ENCODE results near the gene ROR2.

Gene ROR2

GRCh38 chr9:91741522-91741921, 208.5 kb downstream of the ROR2 start:
- DNase-seq (ENCODE audit: low read depth in 3 of 3), result no peak

GRCh38 chr9:91740701-91741100, 209.3 kb downstream of the ROR2 start:
- DNase-seq (ENCODE audit: low read depth in 3 of 3), result no peak

- DNase-seq (ENCODE audit: low read depth in 3 of 3), result no peak
Observed at GRCh38 chr9:91736898-91737601, 213.0 kb downstream of the ROR2 start.

- no peak for DNase-seq (ENCODE audit: low read depth in 3 of 3)
Observed at GRCh38 chr9:91736311-91736710, 213.7 kb downstream of the ROR2 start.

GRCh38 chr9:91735049-91735448, 215.0 kb downstream of the ROR2 start:
- DNase-seq (ENCODE audit: low read depth in 3 of 3), result no peak

- peak; percentile 19 to 34 (median 28) for DNase-seq (ENCODE audit: low read depth in 3 of 3)
Observed at GRCh38 chr9:91734371-91734981, 215.6 kb downstream of the ROR2 start.

- DNase-seq (ENCODE audit: low read depth in 3 of 3), result no peak
Observed at GRCh38 chr9:91733006-91733624, 216.9 kb downstream of the ROR2 start.

- DNase-seq (ENCODE audit: low read depth in 3 of 3), result no peak
Observed at GRCh38 chr9:91732187-91733005, 217.6 kb downstream of the ROR2 start.

GRCh38 chr9:91730806-91731205, 219.2 kb downstream of the ROR2 start:
- no peak for DNase-seq (ENCODE audit: low read depth in 3 of 3)

GRCh38 chr9:91729558-91729842, 220.5 kb downstream of the ROR2 start:
- no peak for DNase-seq (ENCODE audit: low read depth in 3 of 3)

- DNase-seq (ENCODE audit: low read depth in 3 of 3), result no peak
Observed at GRCh38 chr9:91727972-91728371, 222.1 kb downstream of the ROR2 start.

GRCh38 chr9:91727316-91727861, 222.6 kb downstream of the ROR2 start:
- no peak for DNase-seq (ENCODE audit: low read depth in 3 of 3)

GRCh38 chr9:91726406-91727100, 223.5 kb downstream of the ROR2 start:
- no peak for DNase-seq (ENCODE audit: low read depth in 3 of 3)

GRCh38 chr9:91725651-91726050, 224.4 kb downstream of the ROR2 start:
- no peak for DNase-seq (ENCODE audit: low read depth in 3 of 3)

GRCh38 chr9:91724609-91725505, 225.2 kb downstream of the ROR2 start:
- DNase-seq (ENCODE audit: low read depth in 3 of 3), result no peak

- DNase-seq (ENCODE audit: low read depth in 3 of 3), result no peak
Observed at GRCh38 chr9:91724068-91724440, 226.0 kb downstream of the ROR2 start.

- DNase-seq (ENCODE audit: low read depth in 3 of 3), result no peak
Observed at GRCh38 chr9:91723420-91724067, 226.5 kb downstream of the ROR2 start.

- DNase-seq (ENCODE audit: low read depth in 3 of 3), result no peak
Observed at GRCh38 chr9:91720751-91721705, 229.0 kb downstream of the ROR2 start.

GRCh38 chr9:91720313-91720712, 229.7 kb downstream of the ROR2 start:
- no peak for DNase-seq (ENCODE audit: low read depth in 3 of 3)

Data from stimulated activated CD4-positive, alpha-beta T cell treated with anti-CD3 and anti-CD28 coated beads, TNF-alpha, amount 100 ng/mL, for 4 hours (primary cell).